Activated CD4-positive, alpha-beta T cell treated with anti-CD3 and anti-CD28 coated beads, Interleukin-2, amount 10 ng/mL, durations not matched to agents 7 days and 5 days (primary cell): ENCODE results near the gene LLGL2. TPM values are rescaled to one million over a fixed set of nuclear protein-coding genes. Genes with fewer than 3 reads are reported as not detected.
A peak's percentile ranks its signal among the peaks of the same experiment; 100 is the strongest.

Experiments
- CTCF ChIA-PET: fragments of 350-600 bp; sonication (Branson Sonifier 250); formaldehyde crosslinking; loops from one replicate; lab custom pipeline; 2021; ENCODE audit warnings: antibody characterized with exemption; lab: Charles Lee
- POLR2A ChIA-PET: fragments of 350-600 bp; sonication (Branson Sonifier 250); formaldehyde crosslinking; loops from one replicate; lab custom pipeline; 2021; ENCODE audit warnings: antibody characterized with exemption; lab: Charles Lee
- DNase-seq: peaks from one replicate; pipeline ENCODE4 v3.0.0-alpha.2; 2020
- H3K27ac Mint-ChIP-seq: one replicate; pipeline ENCODE4 v1.8.0; 2021; ENCODE audit warnings: mild to moderate bottlenecking, moderate library complexity, mixed read lengths
- H3K27me3 Mint-ChIP-seq: one replicate; pipeline ENCODE4 v1.8.0; 2021; ENCODE audit warnings: mixed read lengths
- H3K36me3 Mint-ChIP-seq: one replicate; pipeline ENCODE4 v1.8.0; 2021; ENCODE audit warnings: low read depth, mixed read lengths
- H3K4me1 Mint-ChIP-seq: one replicate; pipeline ENCODE4 v1.8.0; 2021; ENCODE audit warnings: mixed read lengths
- H3K4me3 Mint-ChIP-seq: one replicate; pipeline ENCODE4 v1.8.0; 2021; ENCODE audit warnings: mild to moderate bottlenecking, moderate library complexity, mixed read lengths
- H3K9me3 Mint-ChIP-seq: one replicate; pipeline ENCODE4 v1.8.0; 2021; ENCODE audit warnings: mixed read lengths
- total RNA-seq, 2 experiments: library from RNA; stranded (reverse); gene quantifications; one replicate each; pipeline ENCODE4 v1.2.3, GENCODE V29; 2021

Gene LLGL2
- total RNA-seq, 2 experiments from 2014 or later, result 17.8 to 24.2 TPM

GRCh38 chr17:75486151-75486550 is 39.3 kb upstream of the LLGL2 start:
- Mint-ChIP-seq H3K9me3 (no peaks in the 10 kb centered on the region), H3K36me3 (peaks cover 10% of the 10 kb centered on the region), H3K27ac (peak overlapping the region; percentile 80), H3K4me1 (peaks cover 26% of the 10 kb centered on the region), H3K27me3 (no peaks in the 10 kb centered on the region), H3K4me3 (no peak overlapping the region)
- POLR2A ChIA-PET, result no interaction called here
- CTCF ChIA-PET, result no interaction called here
- DNase-seq, result no peak

DNA sequence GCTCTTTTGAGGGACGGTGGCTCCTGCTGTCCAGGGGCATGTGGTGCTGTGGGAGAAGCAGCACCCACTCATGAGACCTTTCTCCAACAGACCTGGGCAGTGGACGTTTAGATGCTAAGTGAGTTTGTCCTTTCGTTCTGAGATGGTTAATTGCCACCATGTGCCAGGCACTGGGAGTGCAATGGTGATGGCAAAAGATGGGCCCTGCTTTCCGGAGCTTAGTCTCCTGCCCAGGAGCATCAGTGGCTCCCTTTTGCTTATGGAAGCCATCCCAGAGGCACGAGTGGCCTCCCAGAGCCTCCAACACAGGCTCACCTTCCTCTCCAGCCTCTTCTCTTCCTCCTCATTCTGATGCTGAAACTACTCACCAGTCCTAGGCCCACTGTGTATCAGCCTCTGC is 38.5 kb upstream of the LLGL2 start:
- Mint-ChIP-seq H3K9me3 (no peaks in the 10 kb centered on the region), H3K4me1 (peaks cover 26% of the 10 kb centered on the region), H3K36me3 (peaks cover 10% of the 10 kb centered on the region), H3K4me3 (no peak overlapping the region), H3K27ac (peak overlapping the region; percentile 96), H3K27me3 (no peaks in the 10 kb centered on the region)
- POLR2A ChIA-PET, result no interaction called here
- DNase-seq, result no peak
- CTCF ChIA-PET, result interaction anchor here (0.8 to 1.1 kb wide), 2 partner anchors 10 to 29 kb away, joined by 3 read pairs; partner anchors contain the start of gene TSEN54

DNA sequence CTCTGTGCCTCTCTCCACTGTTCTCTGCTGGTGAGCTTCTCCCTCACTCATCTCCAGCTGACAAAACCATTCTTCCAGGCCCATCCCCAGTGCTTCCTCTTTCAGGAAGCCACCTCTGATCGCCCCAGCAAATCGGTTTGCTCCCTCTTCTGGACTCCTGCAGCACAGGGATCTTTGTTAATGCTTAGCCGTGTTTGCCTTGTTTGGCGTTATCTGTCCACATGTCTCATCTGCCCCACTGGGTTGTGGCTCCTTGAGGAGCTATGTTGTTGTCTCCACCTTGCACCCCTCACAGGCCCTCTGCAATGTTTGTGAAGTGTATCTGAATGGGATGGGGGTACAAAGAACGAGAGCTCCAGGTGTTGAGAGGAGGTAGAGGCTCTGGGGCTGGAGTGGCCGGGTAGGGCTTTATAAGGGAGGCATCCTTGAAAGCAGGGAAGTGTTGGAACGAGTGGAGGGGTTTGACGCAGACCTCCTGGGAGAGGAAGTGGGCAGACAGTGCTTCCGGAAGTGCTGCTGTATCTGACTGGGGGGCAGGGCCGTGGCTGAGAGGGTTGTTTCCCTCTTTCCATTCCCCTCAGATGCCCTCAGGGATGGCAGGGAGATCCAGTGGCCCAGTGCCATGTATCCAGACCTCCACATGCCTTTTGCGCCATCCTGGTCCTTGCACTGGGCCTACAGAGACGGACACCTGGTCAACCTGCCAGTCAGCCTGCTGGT is 38.0 kb upstream of the LLGL2 start:
- peaks cover 26% of the 10 kb centered on the region for H3K4me1 Mint-ChIP-seq
- peaks cover 10% of the 10 kb centered on the region for H3K36me3 Mint-ChIP-seq
- POLR2A ChIA-PET, result no interaction called here

DNA sequence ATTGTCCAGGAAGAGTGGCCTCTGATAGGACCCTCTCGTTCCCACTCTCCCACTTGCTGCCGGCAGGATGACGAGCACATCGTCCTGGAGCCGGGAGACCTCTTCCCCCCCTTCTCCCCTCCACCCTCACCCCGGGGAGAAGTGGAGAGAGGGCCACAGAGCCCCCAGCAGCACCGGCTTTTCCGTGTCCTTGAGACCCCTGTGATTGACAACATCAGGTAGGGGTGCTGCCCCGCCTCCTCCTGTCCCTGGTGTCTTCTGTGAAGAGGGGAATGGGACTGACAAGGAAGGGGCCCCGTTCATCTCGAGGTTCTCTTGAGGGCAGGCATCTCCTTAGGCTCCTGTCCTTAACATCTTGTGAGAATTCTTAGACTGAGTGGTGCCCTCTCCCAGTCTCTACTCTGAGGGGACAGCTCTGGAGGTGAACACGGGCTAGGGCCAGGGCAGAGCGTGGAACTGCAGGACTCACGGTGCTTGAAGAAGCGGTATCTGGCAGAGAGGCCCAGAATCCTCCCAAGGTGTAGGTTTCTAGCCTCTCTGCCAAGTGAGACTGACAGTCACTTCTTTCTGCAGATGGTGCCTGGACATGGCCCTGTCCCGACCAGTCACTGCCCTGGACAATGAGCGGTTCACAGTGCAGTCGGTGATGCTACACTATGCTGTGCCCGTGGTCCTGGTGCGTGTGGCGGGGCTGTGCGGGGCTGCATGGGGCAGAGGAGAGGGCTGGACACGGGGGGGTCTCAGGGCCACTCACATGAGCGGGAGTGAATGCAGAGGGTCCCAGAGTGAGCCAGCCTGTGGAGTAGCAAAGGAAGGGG is 36.6 kb upstream of the LLGL2 start:
- ChIA-PET CTCF (interaction anchor here (1.3 kb wide), 1 partner anchor 20 kb away, joined by 3 read pairs; no protein-coding TSS in a partner anchor), POLR2A (no interaction called here)
- peaks cover 24% of the 10 kb centered on the region for H3K4me1 Mint-ChIP-seq
- no peak for DNase-seq
- no peaks in the 10 kb centered on the region for H3K27me3 Mint-ChIP-seq
- H3K27ac Mint-ChIP-seq, result peak overlapping the region; percentile 96
- H3K9me3 Mint-ChIP-seq, result no peaks in the 10 kb centered on the region
- peaks cover 10% of the 10 kb centered on the region for H3K36me3 Mint-ChIP-seq
- H3K4me3 Mint-ChIP-seq, result no peak overlapping the region

More for the DNA sequence above, 38.0 kb upstream of the LLGL2 start:
- CTCF ChIA-PET, result interaction anchor here (0.8 to 1.3 kb wide), 5 partner anchors 10 to 31 kb away, joined by 3 to 4 read pairs (median 3); partner anchors contain the start of genes TMEM94 and TSEN54
- H3K27ac Mint-ChIP-seq, result peak overlapping the region; percentile 96
- peak overlapping the region; percentile 54 for H3K4me3 Mint-ChIP-seq
- DNase-seq, result peak; percentile 67
- no peaks in the 10 kb centered on the region for H3K27me3 Mint-ChIP-seq
- no peaks in the 10 kb centered on the region for H3K9me3 Mint-ChIP-seq

- Mint-ChIP-seq H3K4me1 (peaks cover 24% of the 10 kb centered on the region), H3K27me3 (no peaks in the 10 kb centered on the region), H3K27ac (peak overlapping the region; percentile 68), H3K9me3 (no peaks in the 10 kb centered on the region), H3K4me3 (no peak overlapping the region), H3K36me3 (peaks cover 10% of the 10 kb centered on the region)
- ChIA-PET CTCF (no interaction called here), POLR2A (no interaction called here)
- no peak for DNase-seq
These were observed 36.0 kb upstream of the LLGL2 start for GRCh38 chr17:75489511-75489955.

DNA sequence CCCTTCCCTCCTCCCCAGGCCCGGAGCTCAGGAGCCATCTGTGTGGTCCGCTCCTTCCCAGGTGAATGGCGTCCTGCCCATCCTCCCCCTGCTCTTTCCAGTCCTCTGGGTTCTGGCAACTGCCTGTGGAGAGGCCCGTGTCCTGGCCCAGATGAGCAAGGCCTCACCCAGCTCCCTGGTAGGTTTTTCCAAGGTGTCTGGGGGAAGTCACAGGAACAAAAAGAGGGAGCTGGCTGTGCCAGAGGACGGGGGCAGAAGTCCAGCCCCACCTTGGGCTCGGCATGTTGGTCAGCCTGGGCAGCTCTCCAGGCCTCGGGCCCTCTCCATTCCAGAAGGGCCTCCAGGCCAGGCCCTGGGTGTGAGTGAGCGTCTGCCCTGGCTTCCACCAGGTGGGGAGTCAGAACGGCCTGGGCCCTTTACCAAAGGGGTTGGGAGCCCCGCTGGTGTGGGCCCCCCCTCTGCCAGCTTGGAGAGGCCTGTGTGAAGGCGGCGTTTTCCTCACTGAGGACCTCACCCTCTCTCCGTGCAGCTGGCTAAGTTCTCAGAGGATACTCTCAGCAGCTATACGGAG is 35.2 kb upstream of the LLGL2 start:
- H3K4me1 Mint-ChIP-seq, result peaks cover 21% of the 10 kb centered on the region
- peaks cover 8% of the 10 kb centered on the region for H3K36me3 Mint-ChIP-seq
- CTCF ChIA-PET, result interaction anchor here (0.9 kb wide), 1 partner anchor 12 kb away, joined by 4 read pairs; no protein-coding TSS in a partner anchor
- H3K4me3 Mint-ChIP-seq, result no peak overlapping the region
- H3K9me3 Mint-ChIP-seq, result no peaks in the 10 kb centered on the region
- no peaks in the 10 kb centered on the region for H3K27me3 Mint-ChIP-seq
- H3K27ac Mint-ChIP-seq, result peak overlapping the region; percentile 41
- POLR2A ChIA-PET, result no interaction called here
- no peak for DNase-seq

GRCh38 chr17:75490953-75491649 is 34.4 kb upstream of the LLGL2 start:
- no peaks in the 10 kb centered on the region for H3K9me3 Mint-ChIP-seq
- peaks cover 8% of the 10 kb centered on the region for H3K36me3 Mint-ChIP-seq
- ChIA-PET CTCF (no interaction called here), POLR2A (no interaction called here)
- no peak overlapping the region for H3K4me3 Mint-ChIP-seq
- no peaks in the 10 kb centered on the region for H3K27me3 Mint-ChIP-seq
- peaks cover 21% of the 10 kb centered on the region for H3K4me1 Mint-ChIP-seq
- no peak overlapping the region for H3K27ac Mint-ChIP-seq
- DNase-seq, result no peak

GRCh38 chr17:75491680-75492079 is 33.8 kb upstream of the LLGL2 start:
- DNase-seq, result no peak
- H3K4me1 Mint-ChIP-seq, result peaks cover 16% of the 10 kb centered on the region
- peaks cover 3% of the 10 kb centered on the region for H3K36me3 Mint-ChIP-seq
- no peak overlapping the region for H3K27ac Mint-ChIP-seq
- no peaks in the 10 kb centered on the region for H3K27me3 Mint-ChIP-seq
- H3K4me3 Mint-ChIP-seq, result no peak overlapping the region
- ChIA-PET POLR2A (no interaction called here), CTCF (no interaction called here)
- H3K9me3 Mint-ChIP-seq, result no peaks in the 10 kb centered on the region

- DNase-seq, result no peak
- Mint-ChIP-seq H3K27me3 (no peaks in the 10 kb centered on the region), H3K4me1 (peaks cover 9% of the 10 kb centered on the region), H3K36me3 (peaks cover 2% of the 10 kb centered on the region), H3K27ac (no peak overlapping the region), H3K4me3 (no peak overlapping the region), H3K9me3 (no peaks in the 10 kb centered on the region)
- CTCF ChIA-PET, result no interaction called here
- POLR2A ChIA-PET, result no interaction called here
These were observed 32.8 kb upstream of the LLGL2 start for GRCh38 chr17:75492555-75493168.

DNA sequence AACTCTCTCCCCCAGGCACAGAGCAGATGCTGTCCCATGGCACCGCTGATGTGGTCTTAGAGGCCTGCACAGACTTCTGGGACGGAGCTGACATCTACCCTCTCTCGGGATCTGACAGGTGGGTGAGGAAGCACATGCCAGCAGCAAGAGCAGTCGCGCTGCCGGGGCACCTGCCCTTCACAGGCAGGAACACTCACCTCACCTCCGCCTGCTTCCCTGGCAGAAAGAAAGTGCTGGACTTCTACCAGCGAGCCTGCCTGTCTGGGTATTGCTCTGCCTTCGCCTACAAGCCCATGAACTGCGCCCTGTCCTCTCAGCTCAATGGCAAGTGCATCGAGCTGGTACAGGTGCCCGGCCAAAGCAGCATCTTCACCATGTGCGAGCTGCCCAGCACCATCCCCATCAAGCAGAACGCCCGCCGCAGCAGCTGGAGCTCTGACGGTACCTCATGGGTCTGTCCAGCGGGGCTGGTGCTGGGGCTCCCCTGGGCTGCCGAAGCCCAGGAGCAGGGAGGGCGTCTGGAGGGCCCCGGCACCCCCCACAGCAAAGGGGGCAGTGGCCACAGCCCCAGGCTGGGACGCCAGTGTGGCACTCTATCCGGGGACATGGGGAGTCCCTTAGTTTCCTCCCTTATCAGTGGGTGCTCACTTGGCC is 31.9 kb upstream of the LLGL2 start:
- H3K4me3 Mint-ChIP-seq, result no peak overlapping the region
- CTCF ChIA-PET, result no interaction called here
- POLR2A ChIA-PET, result no interaction called here
- peaks cover 11% of the 10 kb centered on the region for H3K4me1 Mint-ChIP-seq
- DNase-seq, result no peak
- H3K9me3 Mint-ChIP-seq, result no peaks in the 10 kb centered on the region
- H3K27ac Mint-ChIP-seq, result no peak overlapping the region
- H3K27me3 Mint-ChIP-seq, result no peaks in the 10 kb centered on the region
- peaks cover 2% of the 10 kb centered on the region for H3K36me3 Mint-ChIP-seq

- Mint-ChIP-seq H3K36me3 (peaks cover 2% of the 10 kb centered on the region), H3K9me3 (no peaks in the 10 kb centered on the region), H3K27ac (no peak overlapping the region), H3K27me3 (no peaks in the 10 kb centered on the region), H3K4me1 (peaks cover 11% of the 10 kb centered on the region), H3K4me3 (no peak overlapping the region)
- CTCF ChIA-PET, result interaction anchor here (1.2 kb wide), 1 partner anchor 13 kb away, joined by 3 read pairs; no protein-coding TSS in a partner anchor
- DNase-seq, result no peak
- POLR2A ChIA-PET, result no interaction called here
These were observed 31.1 kb upstream of the LLGL2 start for GRCh38 chr17:75494326-75494877.
